HepG2 (cell line): ENCODE data around the gene PSMD5. TPM values are rescaled to one million over a fixed set of nuclear protein-coding genes. Genes with fewer than 3 reads are reported as not detected.
A peak's percentile ranks its signal among the peaks of the same experiment; 100 is the strongest.

Experiments used
- ATAC-seq: fragments of 200-7000 bp; cut with Tn5 transposase; 3 replicates; pipeline ENCODE4 v1.9.1; 2020; ENCODE audit warnings: mild to moderate bottlenecking, moderate library complexity
- BruUV-seq: library from RNA; stranded (reverse); fragments of 400-500 nt; replicated peaks from 2 replicates; lab custom pipeline; 2021; lab: Mats Ljungman, UMichigan
- CTCF ChIA-PET: fragments of 300-600 bp; formaldehyde crosslinking; extraction: SDS; loops from one replicate; lab custom pipeline; 2021; ENCODE audit warnings: low total read pairs, inconsistent platforms, low intra/inter-chr PET ratio; lab: Yijun Ruan, JAX
- POLR2A ChIA-PET: fragments of 350-600 bp; sonication (Branson Sonifier 250); formaldehyde crosslinking; loops from one replicate; lab custom pipeline; 2020; ENCODE audit warnings: antibody characterized with exemption, inconsistent platforms; lab: Yijun Ruan, JAX
- DNase-seq: peaks from one replicate; pipeline ENCODE4 v3.0.0-alpha.2; 2015; ENCODE audit warnings: low spot score
- FAIRE-seq: peaks from 3 replicates; lab custom pipeline; 2011; peaks lifted over from hg19 to GRCh38; lab: Jason Lieb, UNC
- H2AFZ ChIP-seq: one replicate; pipeline ENCODE4 v1.6.1; 2011; ENCODE audit warnings: low read length, inconsistent platforms
- H3K27ac ChIP-seq: fragments of 300-600 bp; 3 replicates; pipeline ENCODE4 v1.8.0; 2011; ENCODE audit warnings: mixed run types, mild to moderate bottlenecking, mixed read lengths, low read length, inconsistent platforms; ENCODE audit not compliant: insufficient read depth; ENCODE audit errors: extremely low read length
- H3K27me3 ChIP-seq, 2 experiments: fragments of 200-600 bp in 1 of 2; 2 replicates in 1 of 2; 3 replicates in 1 of 2; pipeline versions ENCODE4 v1.6.0 to v1.8.0; 2011; ENCODE audit warnings: low read length in 2 of 2, mild to moderate bottlenecking in 2 of 2, moderate library complexity in 2 of 2, inconsistent platforms in 1 of 2; ENCODE audit not compliant: insufficient read depth in 2 of 2, control insufficient read depth in 1 of 2
- H3K36me3 ChIP-seq, 2 experiments: fragments of 200-600 bp in 1 of 2; replicated peaks in 1 of 2; 2 replicates in 1 of 2; 3 replicates in 1 of 2; pipeline versions ENCODE4 v1.5.1 to v1.8.0; 2011; ENCODE audit warnings: low read length in 2 of 2, inconsistent platforms in 1 of 2; ENCODE audit not compliant: insufficient read depth in 2 of 2, control insufficient read depth in 1 of 2
- H3K4me1 ChIP-seq: 2 replicates; pipeline ENCODE4 v1.5.1; 2012; ENCODE audit warnings: low read length, inconsistent platforms; ENCODE audit not compliant: insufficient read depth
- H3K4me2 ChIP-seq: 2 replicates; pipeline ENCODE4 v1.6.0; 2011; ENCODE audit warnings: low read depth, low read length, inconsistent platforms
- H3K4me3 ChIP-seq, 3 experiments: fragments of 200-600 bp in 1 of 3; sonication (generic), shearing (Covaris generic) in 1 of 3; replicated peaks in 1 of 3; 2 replicates each; pipeline ENCODE4 v1.5.1; 2011 to 2016; ENCODE audit warnings: low read length in 3 of 3, inconsistent platforms in 2 of 3, low read depth in 2 of 3, mild to moderate bottlenecking in 2 of 3, control low read depth in 1 of 3, mixed read lengths in 1 of 3; ENCODE audit not compliant: insufficient read depth in 1 of 3
- H3K79me2 ChIP-seq: one replicate; pipeline ENCODE4 v1.6.1; 2011; ENCODE audit warnings: low read length, inconsistent platforms; ENCODE audit not compliant: insufficient read depth
- H3K9ac ChIP-seq: 2 replicates; pipeline ENCODE4 v1.6.0; 2011; ENCODE audit warnings: mild to moderate bottlenecking, low read depth, low read length, inconsistent platforms; ENCODE audit not compliant: insufficient read depth
- H3K9me3 ChIP-seq: 2 replicates; pipeline ENCODE4 v1.5.1; 2012; ENCODE audit warnings: mild to moderate bottlenecking, low read length
- H4K20me1 ChIP-seq: 2 replicates; pipeline ENCODE4 v1.6.0; 2011; ENCODE audit warnings: inconsistent platforms, mild to moderate bottlenecking, low read length, moderate library complexity; ENCODE audit not compliant: insufficient read depth
- GMEB1 ChIP-seq: sonication (generic); formaldehyde crosslinking; IDR thresholded peaks from 2 replicates; pipeline ENCODE4 v1.5.1; 2020; ENCODE audit warnings: missing genetic modification reagents, mild to moderate bottlenecking, borderline replicate concordance
- KDM1A ChIP-seq: IDR thresholded peaks from 2 replicates; pipeline ENCODE4 v1.6.1; 2016; ENCODE audit warnings: missing compliant biosample characterization
- KDM5B ChIP-seq: sonication (generic); formaldehyde crosslinking; IDR thresholded peaks from 2 replicates; pipeline ENCODE4 v1.4.0; 2020; ENCODE audit warnings: missing genetic modification reagents, mild to moderate bottlenecking, borderline replicate concordance
- NR3C1 ChIP-seq: sonication (generic); formaldehyde crosslinking; IDR thresholded peaks from 2 replicates; pipeline ENCODE4 v1.4.0; 2020; ENCODE audit warnings: missing genetic modification reagents
- RBFOX2 ChIP-seq: fragments of 200-400 bp; formaldehyde crosslinking; IDR thresholded peaks from 2 replicates; pipeline ENCODE4 v1.6.1; 2017; ENCODE audit warnings: low read depth, mild to moderate bottlenecking, low read length
- TAF1 ChIP-seq: sonication (generic); formaldehyde crosslinking; IDR thresholded peaks from 2 replicates; pipeline ENCODE4 v1.4.0; 2020; ENCODE audit warnings: missing genetic modification reagents
- ZC3H4 ChIP-seq: sonication (generic); formaldehyde crosslinking; IDR thresholded peaks from 2 replicates; pipeline ENCODE4 v1.4.0; 2020; ENCODE audit warnings: missing genetic modification reagents, borderline replicate concordance
- ZEB1 ChIP-seq: IDR thresholded peaks from 2 replicates; pipeline ENCODE4 v1.6.1; 2012; ENCODE audit warnings: mild to moderate bottlenecking, low read depth, inconsistent platforms; ENCODE audit not compliant: insufficient replicate concordance
- ZFX ChIP-seq: sonication (generic); formaldehyde crosslinking; IDR thresholded peaks from 2 replicates; pipeline ENCODE4 v1.4.0; 2020; ENCODE audit warnings: mild to moderate bottlenecking, low read depth, missing genetic modification reagents, moderate library complexity
- ZFY ChIP-seq: sonication (generic); formaldehyde crosslinking; IDR thresholded peaks from 2 replicates; pipeline ENCODE4 v1.4.0; 2020; ENCODE audit warnings: missing genetic modification reagents
- ZNF24 ChIP-seq: fragments of 450-650 bp; IDR thresholded peaks from 2 replicates; pipeline ENCODE4 v1.6.1; 2017; ENCODE audit warnings: antibody characterized with exemption, mild to moderate bottlenecking
- ZNF660 ChIP-seq: sonication (generic); formaldehyde crosslinking; IDR thresholded peaks from 2 replicates; pipeline ENCODE4 v1.5.1; 2020; ENCODE audit warnings: mild to moderate bottlenecking, low read depth, missing genetic modification reagents, borderline replicate concordance
- ZNF773 ChIP-seq: sonication (generic); formaldehyde crosslinking; IDR thresholded peaks from 2 replicates; pipeline ENCODE4 v1.4.0; 2020; ENCODE audit warnings: missing genetic modification reagents, borderline replicate concordance
- ZSCAN21 ChIP-seq: sonication (generic); formaldehyde crosslinking; IDR thresholded peaks from 2 replicates; pipeline ENCODE4 v1.8.0; 2022; ENCODE audit warnings: mild to moderate bottlenecking, missing genetic modification reagents, moderate library complexity, borderline replicate concordance
- WGBS: methylation state at CpG from one replicate; pipeline ENCODE4 v1.1.6; 2017; ENCODE audit warnings: low lambda C conversion rate; 5-methylcytosine and 5-hydroxymethylcytosine counted together
- in situ Hi-C: cut with HindIII; loops from 2 replicates; pipeline ENCODE4 v1.10.0; 2017; ENCODE audit warnings: low pct_unique_long_range_greater_than_20kb; ENCODE audit not compliant: extremely low pct_ligation_motif_present
- intact Hi-C: fragments of 100-400 bp; cut with micrococcal nuclease; formaldehyde crosslinking; loops from one replicate; pipeline ENCODE4 v1.10.0; 2022; ENCODE audit not compliant: unreplicated experiment
- polyA plus RNA-seq, 8 experiments: library from polyadenylated mRNA; depleted of rRNA in 3 of 8; stranded (reverse) in 7 of 8; unstranded in 1 of 8; fragments of >200 nt; fragmentation: Illumina TruSeq in 4 of 8; extraction: Trizol in 4 of 8; gene quantifications; 2 replicates each; pipeline versions ENCODE4 v1.2.1 to v1.2.3, GENCODE V29; 2011 to 2016; ENCODE audit warnings: low read depth in 4 of 8, missing spikeins in 1 of 8, mixed read lengths in 1 of 8; ENCODE audit not compliant: insufficient read depth in 1 of 8
- total RNA-seq, 5 experiments: library from RNA; depleted of rRNA; stranded (reverse); fragments of >200 nt; fragmentation: Illumina TruSeq; extraction: Trizol; gene quantifications; 2 replicates each; pipeline ENCODE4 v1.2.3, GENCODE V29; 2016; ENCODE audit warnings: low read depth in 1 of 5
- TF ChIP-seq, protein P1 (sequence below): IDR thresholded peaks from 2 replicates; pipeline ENCODE4 v1.6.1; 2016
- TF ChIP-seq, protein P2 (sequence below), 2 experiments: sonication (generic) in 1 of 2; formaldehyde crosslinking in 1 of 2; IDR thresholded peaks; 2 replicates each; pipeline versions ENCODE4 v1.4.0 to v1.6.1; 2018 to 2020; ENCODE audit warnings: missing genetic modification reagents in 2 of 2, borderline replicate concordance in 1 of 2, low read depth in 1 of 2, mild to moderate bottlenecking in 1 of 2, missing biosample characterization in 1 of 2

The PSMD5 gene
- total and polyA plus RNA-seq, 2 of the 13 experiments (the other 11 are each of a cell fraction or from before 2014, with no cell fraction given), result 12.7 to 18.1 TPM

- TF ChIP-seq RBFOX2, result peak; percentile 68
- TF ChIP-seq ZNF660, result no peak
- TF ChIP-seq ZNF24, result no peak
- TF ChIP-seq TAF1 (CRISPR knock-in tag), result 0 out of 2 replicates have a peak, but pooled peaks have one; percentile 15
- 0 out of 2 replicates have a peak, but pooled peaks have one; percentile 36 for TF ChIP-seq ZFX (CRISPR knock-in tag)
- peak; percentile 63; the same call in 1 of the 2 replicates for TF ChIP-seq ZNF773 (CRISPR knock-in tag)
- no peak for TF ChIP-seq NR3C1 (CRISPR knock-in tag)
- peak; percentile 57; the same call in 1 of the 2 replicates for TF ChIP-seq KDM1A (CRISPR knock-in tag)
- peak; percentile 33; the same call in 1 of the 2 replicates for TF ChIP-seq ZFY (CRISPR knock-in tag)
- peak; percentile 83; the same call in 1 of the 2 replicates for TF ChIP-seq ZC3H4 (CRISPR knock-in tag)
Observed at GRCh38 chr9:120876842-120877240, 34.1 kb upstream of the PSMD5 start, which contains the start of gene PHF19 (continued).

- peak; percentile 86 for ATAC-seq
- CTCF ChIA-PET, result no interaction called here
- Histone ChIP-seq H3K27ac (peak overlapping the region; percentile 96), H3K79me2 (peaks cover 14% of the 10 kb centered on the region), H4K20me1 (no peaks in the 10 kb centered on the region), H3K36me3 (peaks cover 11 to 33% of the 10 kb centered on the region in 2 experiments; a peak in 4 of 5 replicates), H3K9me3 (no peaks in the 10 kb centered on the region), H3K27me3 (no peaks in the 10 kb centered on the region; a peak in 1 of 5 replicates), H3K4me3 (peak overlapping the region; percentile 77 to 87 (median 86)), H2AFZ (peak overlapping the region; percentile 22), H3K4me1 (peaks cover 45% of the 10 kb centered on the region), H3K4me2 (peak overlapping the region; percentile 88), H3K9ac (peak overlapping the region; percentile 75)
- intact Hi-C loops, result loop anchor here (2.0 to 5.0 kb wide), 3 partner anchors 33 to 119 kb away; partner anchors contain the start of gene PSMD5
- POLR2A ChIA-PET, result interaction anchor here (0.8 to 1.6 kb wide), 2 partner anchors 20 to 109 kb away, joined by 3 read pairs; no protein-coding TSS in a partner anchor
- 19% methylated on average over 4 of the region's 65 CpGs for WGBS
- DNase-seq, result peak; percentile 86
- in situ Hi-C loops, result no loop called here
- no peak for FAIRE-seq
- BruUV-seq, result TSS peak; percentile 95
- TF ChIP-seq, protein P1, sequence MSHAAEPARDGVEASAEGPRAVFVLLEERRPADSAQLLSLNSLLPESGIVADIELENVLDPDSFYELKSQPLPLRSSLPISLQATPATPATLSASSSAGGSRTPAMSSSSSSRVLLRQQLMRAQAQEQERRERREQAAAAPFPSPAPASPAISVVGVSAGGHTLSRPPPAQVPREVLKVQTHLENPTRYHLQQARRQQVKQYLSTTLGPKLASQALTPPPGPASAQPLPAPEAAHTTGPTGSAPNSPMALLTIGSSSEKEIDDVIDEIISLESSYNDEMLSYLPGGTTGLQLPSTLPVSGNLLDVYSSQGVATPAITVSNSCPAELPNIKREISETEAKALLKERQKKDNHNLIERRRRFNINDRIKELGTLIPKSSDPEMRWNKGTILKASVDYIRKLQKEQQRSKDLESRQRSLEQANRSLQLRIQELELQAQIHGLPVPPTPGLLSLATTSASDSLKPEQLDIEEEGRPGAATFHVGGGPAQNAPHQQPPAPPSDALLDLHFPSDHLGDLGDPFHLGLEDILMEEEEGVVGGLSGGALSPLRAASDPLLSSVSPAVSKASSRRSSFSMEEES (CRISPR knock-in tag), result peak; percentile 10; the same call in 1 of the 2 replicates
- peak; percentile 52; the same call in 1 of the 2 replicates for TF ChIP-seq GMEB1
- peak; percentile 48 for TF ChIP-seq ZSCAN21 (CRISPR knock-in tag)
- peak; percentile 32; the same call in 1 of the 2 replicates for TF ChIP-seq KDM5B (CRISPR knock-in tag)
- peak; percentile 25 for TF ChIP-seq ZEB1
- TF ChIP-seq, protein P2, sequence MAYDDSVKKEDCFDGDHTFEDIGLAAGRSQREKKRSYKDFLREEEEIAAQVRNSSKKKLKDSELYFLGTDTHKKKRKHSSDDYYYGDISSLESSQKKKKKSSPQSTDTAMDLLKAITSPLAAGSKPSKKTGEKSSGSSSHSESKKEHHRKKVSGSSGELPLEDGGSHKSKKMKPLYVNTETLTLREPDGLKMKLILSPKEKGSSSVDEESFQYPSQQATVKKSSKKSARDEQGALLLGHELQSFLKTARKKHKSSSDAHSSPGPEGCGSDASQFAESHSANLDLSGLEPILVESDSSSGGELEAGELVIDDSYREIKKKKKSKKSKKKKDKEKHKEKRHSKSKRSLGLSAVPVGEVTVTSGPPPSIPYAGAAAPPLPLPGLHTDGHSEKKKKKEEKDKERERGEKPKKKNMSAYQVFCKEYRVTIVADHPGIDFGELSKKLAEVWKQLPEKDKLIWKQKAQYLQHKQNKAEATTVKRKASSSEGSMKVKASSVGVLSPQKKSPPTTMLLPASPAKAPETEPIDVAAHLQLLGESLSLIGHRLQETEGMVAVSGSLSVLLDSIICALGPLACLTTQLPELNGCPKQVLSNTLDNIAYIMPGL (CRISPR knock-in tag; IDR thresholded peaks at IDR 0.05; ENCODE audit: borderline replicate concordance in 1 of 2, low read depth in 1 of 2), result 0 out of 4 replicates have a peak, but pooled peaks of 1 of the 2 experiments have one; percentile 13
Observed at GRCh38 chr9:120875954-120876841, 33.5 kb upstream of the PSMD5 start.
